ENCODE data around the gene MICAL3. TPM values are rescaled to one million over a fixed set of nuclear protein-coding genes. Genes with fewer than 3 reads are reported as not detected.
A peak's percentile ranks its signal among the peaks of the same experiment; 100 is the strongest.

The MICAL3 gene
- total RNA-seq, 1 donor from 2014 or later: 36.9 TPM

- Histone ChIP-seq H3K36me3 (peaks cover 18 to 34% of the 10 kb centered on the region in 2 donors), H3K27me3 (no peaks in the 10 kb centered on the region), H3K4me1 (no peaks in the 10 kb centered on the region), H3K4me3 (no peak overlapping the region), H3K27ac (no peak overlapping the region), H3K9me3 (no peaks in the 10 kb centered on the region)
- intact Hi-C loops (cut with DNase I): no loop called here
- no peak for DNase-seq (ENCODE audit: low spot score in 2 of 2)
- TF ChIP-seq CTCF (IDR thresholded peaks at IDR 0.05): no peak
These were observed 236.5 kb downstream of the MICAL3 start for GRCh38 chr22:17787716-17788330.

- Histone ChIP-seq H3K4me1 (no peaks in the 10 kb centered on the region), H3K36me3 (peaks cover 16 to 34% of the 10 kb centered on the region in 2 donors), H3K27ac (no peak overlapping the region), H3K27me3 (no peaks in the 10 kb centered on the region), H3K4me3 (no peak overlapping the region), H3K9me3 (no peaks in the 10 kb centered on the region)
- DNase-seq (ENCODE audit: low spot score in 2 of 2): no peak
- intact Hi-C loops (cut with DNase I): no loop called here
- no peak for TF ChIP-seq CTCF (IDR thresholded peaks at IDR 0.05)
These were observed 237.1 kb downstream of the MICAL3 start for GRCh38 chr22:17787241-17787640.

- Histone ChIP-seq H3K4me3 (no peak overlapping the region), H3K9me3 (no peaks in the 10 kb centered on the region), H3K4me1 (no peaks in the 10 kb centered on the region), H3K36me3 (peaks cover 16 to 30% of the 10 kb centered on the region in 2 donors), H3K27me3 (no peaks in the 10 kb centered on the region), H3K27ac (no peak overlapping the region)
- intact Hi-C loops (cut with DNase I): no loop called here
- no peak for DNase-seq (ENCODE audit: low spot score in 2 of 2)
- TF ChIP-seq CTCF (IDR thresholded peaks at IDR 0.05): no peak
These were observed 237.8 kb downstream of the MICAL3 start for GRCh38 chr22:17786435-17787161.

GRCh38 chr22:17785185-17786184 is 238.9 kb downstream of the MICAL3 start:
- intact Hi-C loops (cut with DNase I): no loop called here
- no peak for DNase-seq (ENCODE audit: low spot score in 2 of 2)
- Histone ChIP-seq H3K27me3 (no peaks in the 10 kb centered on the region), H3K4me1 (peaks cover 0 to 5% of the 10 kb centered on the region in 2 donors), H3K9me3 (no peaks in the 10 kb centered on the region), H3K27ac (no peak overlapping the region), H3K4me3 (no peak overlapping the region), H3K36me3 (peaks cover 12 to 19% of the 10 kb centered on the region in 2 donors)
- TF ChIP-seq CTCF (IDR thresholded peaks at IDR 0.05): peak; percentile 25 to 49 (median 30)

- TF ChIP-seq CTCF (IDR thresholded peaks at IDR 0.05): no peak
- Histone ChIP-seq H3K27ac (no peak overlapping the region), H3K4me1 (peaks cover 0 to 5% of the 10 kb centered on the region in 2 donors), H3K36me3 (peaks cover 5 to 12% of the 10 kb centered on the region in 2 donors), H3K4me3 (no peak overlapping the region), H3K27me3 (no peaks in the 10 kb centered on the region), H3K9me3 (no peaks in the 10 kb centered on the region)
- intact Hi-C loops (cut with DNase I): no loop called here
- DNase-seq (ENCODE audit: low spot score in 2 of 2): no peak
These were observed 239.6 kb downstream of the MICAL3 start for GRCh38 chr22:17784776-17785175.

Measured in ascending aorta (tissue), 2 donors.